OCI-LY1 (cell line): ENCODE measurements around the gene GTF2IRD2.
"Not testable (repeated sequence)": the region's sequence is repeated elsewhere in the genome, so short reads cannot be mapped to it uniquely, and the experiment has no call there.

ENCODE experiments used
- EZH2 ChIP-seq: fragments of 200-600 bp; sonication (generic), shearing (Covaris generic); IDR thresholded peaks from 2 replicates; pipeline ENCODE4 v1.8.0; 2017; ENCODE audit warnings: borderline replicate concordance, mixed run types, mild to moderate bottlenecking, antibody characterized with exemption, low read length, moderate library complexity, mixed read lengths
- TF ChIP-seq, protein P1 (sequence below): fragments of 200-600 bp; sonication (generic), shearing (Covaris generic); IDR thresholded peaks from 2 replicates; pipeline ENCODE4 v1.5.1; 2017; ENCODE audit warnings: mild to moderate bottlenecking, antibody characterized with exemption, low read length, moderate library complexity, mixed read lengths

DNA sequence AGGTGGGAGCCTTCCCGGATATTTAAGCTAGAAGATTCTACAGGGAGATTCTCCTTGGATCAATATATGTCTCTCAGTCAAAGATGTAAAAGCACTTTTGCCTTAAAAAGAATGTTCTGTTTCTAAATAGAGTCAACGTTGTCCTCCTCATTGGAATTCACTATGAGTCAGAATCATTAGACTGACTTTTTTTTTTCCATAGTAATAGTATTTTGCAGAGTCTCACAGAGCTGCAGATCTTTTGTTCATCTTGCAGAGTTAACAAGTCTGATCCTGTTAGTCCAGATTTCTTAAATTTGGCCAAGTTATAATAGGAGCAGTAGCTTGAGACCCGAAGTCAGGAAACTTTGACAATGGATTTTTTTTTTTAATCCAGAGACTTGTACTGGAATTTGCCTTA is 92.4 kb downstream of the GTF2IRD2 start:
- TF ChIP-seq, protein P1, sequence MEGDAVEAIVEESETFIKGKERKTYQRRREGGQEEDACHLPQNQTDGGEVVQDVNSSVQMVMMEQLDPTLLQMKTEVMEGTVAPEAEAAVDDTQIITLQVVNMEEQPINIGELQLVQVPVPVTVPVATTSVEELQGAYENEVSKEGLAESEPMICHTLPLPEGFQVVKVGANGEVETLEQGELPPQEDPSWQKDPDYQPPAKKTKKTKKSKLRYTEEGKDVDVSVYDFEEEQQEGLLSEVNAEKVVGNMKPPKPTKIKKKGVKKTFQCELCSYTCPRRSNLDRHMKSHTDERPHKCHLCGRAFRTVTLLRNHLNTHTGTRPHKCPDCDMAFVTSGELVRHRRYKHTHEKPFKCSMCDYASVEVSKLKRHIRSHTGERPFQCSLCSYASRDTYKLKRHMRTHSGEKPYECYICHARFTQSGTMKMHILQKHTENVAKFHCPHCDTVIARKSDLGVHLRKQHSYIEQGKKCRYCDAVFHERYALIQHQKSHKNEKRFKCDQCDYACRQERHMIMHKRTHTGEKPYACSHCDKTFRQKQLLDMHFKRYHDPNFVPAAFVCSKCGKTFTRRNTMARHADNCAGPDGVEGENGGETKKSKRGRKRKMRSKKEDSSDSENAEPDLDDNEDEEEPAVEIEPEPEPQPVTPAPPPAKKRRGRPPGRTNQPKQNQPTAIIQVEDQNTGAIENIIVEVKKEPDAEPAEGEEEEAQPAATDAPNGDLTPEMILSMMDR, result not testable (repeated sequence)
- not testable (repeated sequence) for TF ChIP-seq EZH2
